GM12878 (cell line): ENCODE measurements around the gene DOK7. TPM values are rescaled to one million over a fixed set of nuclear protein-coding genes. Genes with fewer than 3 reads are reported as not detected.

Source experiments
- ATAC-seq: fragments of 200-7000 bp; cut with Tn5 transposase; 3 replicates; pipeline ENCODE4 v1.9.1; 2020; ENCODE audit warnings: mild to moderate bottlenecking, moderate library complexity
- BruUV-seq: library from RNA; stranded (reverse); fragments of 400-500 nt; replicated peaks from 2 replicates; lab custom pipeline; 2021; lab: Mats Ljungman, UMichigan
- CTCF ChIA-PET: fragments of 300-600 bp; sonication (Branson Sonifier 250); formaldehyde crosslinking; extraction: SDS; loops from one replicate; lab custom pipeline; 2021; ENCODE audit warnings: inconsistent platforms; lab: Yijun Ruan, JAX
- POLR2A ChIA-PET: fragments of 350-600 bp; formaldehyde crosslinking; extraction: SDS; loops from one replicate; lab custom pipeline; 2021; ENCODE audit warnings: inconsistent platforms; lab: Charles Lee
- RAD21 ChIA-PET: fragments of 300-600 bp; sonication (Branson Sonifier 250); formaldehyde crosslinking; loops from one replicate; lab custom pipeline; 2023; ENCODE audit warnings: antibody characterized with exemption; ENCODE audit not compliant: unreplicated experiment; lab: Charles Lee
- SMC1A ChIA-PET: fragments of 300-600 bp; sonication (Branson Sonifier 250); formaldehyde crosslinking; loops from one replicate; lab custom pipeline; 2023; ENCODE audit not compliant: unreplicated experiment, uncharacterized antibody; lab: Charles Lee
- DNase-seq: peaks from one replicate; pipeline ENCODE4 v3.0.0-alpha.2; 2011; ENCODE audit warnings: low read depth, low spot score
- FAIRE-seq: peaks from 3 replicates; lab custom pipeline; 2011; peaks lifted over from hg19 to GRCh38; lab: Jason Lieb, UNC
- H2AFZ ChIP-seq: 2 replicates; pipeline ENCODE4 v1.6.0; 2011; ENCODE audit warnings: low read depth, low read length, control low read depth; ENCODE audit not compliant: control insufficient read depth
- H3K27ac ChIP-seq: 2 replicates; pipeline ENCODE4 v1.5.1; 2011; ENCODE audit warnings: control low read depth; ENCODE audit not compliant: control insufficient read depth, insufficient read depth
- H3K27me3 ChIP-seq, 2 experiments: replicated peaks in 1 of 2; 2 replicates each; pipeline versions ENCODE4 v1.6.0 to v1.6.1; 2011; ENCODE audit warnings: low read length in 1 of 2; ENCODE audit not compliant: control insufficient read depth in 2 of 2, insufficient read depth in 2 of 2
- H3K36me3 ChIP-seq, 2 experiments: 2 replicates each; pipeline ENCODE4 v1.5.1; 2011; ENCODE audit warnings: low read length in 1 of 2; ENCODE audit not compliant: control insufficient read depth in 2 of 2, insufficient read depth in 2 of 2
- H3K4me1 ChIP-seq: 2 replicates; pipeline ENCODE4 v1.6.1; 2011; ENCODE audit warnings: mild to moderate bottlenecking, low read length, moderate library complexity, mixed read lengths; ENCODE audit not compliant: control insufficient read depth, insufficient read depth
- H3K4me2 ChIP-seq: 2 replicates; pipeline ENCODE4 v1.6.0; 2011; ENCODE audit warnings: control low read depth; ENCODE audit not compliant: control insufficient read depth, insufficient read depth
- H3K4me3 ChIP-seq: fragments of 200-600 bp; sonication (generic); 2 replicates; pipeline ENCODE4 v1.5.1; 2016
- H3K79me2 ChIP-seq: 2 replicates; pipeline ENCODE4 v1.6.0; 2011; ENCODE audit warnings: low read length; ENCODE audit not compliant: control insufficient read depth, insufficient read depth
- H3K9ac ChIP-seq: 2 replicates; pipeline ENCODE4 v1.8.0; 2011; ENCODE audit warnings: low read length, control low read depth, mixed read lengths; ENCODE audit not compliant: control insufficient read depth, insufficient read depth
- H3K9me3 ChIP-seq: replicated peaks from 3 replicates; pipeline ENCODE4 v1.5.1; 2011; ENCODE audit warnings: mild to moderate bottlenecking, low read length; ENCODE audit not compliant: control insufficient read depth, insufficient read depth
- H4K20me1 ChIP-seq: 2 replicates; pipeline ENCODE4 v1.6.0; 2011; ENCODE audit not compliant: control insufficient read depth, insufficient read depth
- KDM1A ChIP-seq: fragments of 200-600 bp; sonication (generic); IDR thresholded peaks from 2 replicates; pipeline ENCODE4 v1.6.1; 2016; ENCODE audit warnings: borderline replicate concordance
- NKRF ChIP-seq: fragments of 450-650 bp; conservative IDR thresholded peaks from 2 replicates; pipeline ENCODE4 v1.6.1; 2017; ENCODE audit warnings: mild to moderate bottlenecking, moderate library complexity
- ZBTB40 ChIP-seq: fragments of 450-650 bp; IDR thresholded peaks from 2 replicates; pipeline ENCODE4 v1.6.1; 2016; ENCODE audit warnings: mild to moderate bottlenecking, moderate library complexity, borderline replicate concordance
- WGBS: methylation state at CpG from one replicate; pipeline ENCODE4 v1.1.6; 2016; ENCODE audit warnings: low lambda C conversion rate; ENCODE audit not compliant: insufficient replicate concordance, insufficient coverage; ENCODE audit errors: missing lambda C conversion rate; 5-methylcytosine and 5-hydroxymethylcytosine counted together
- in situ Hi-C: fragments of 300-500 bp; cut with MboI; formaldehyde crosslinking; loops from 9 replicates; pipeline ENCODE4 v1.14.3; 2018; ENCODE audit warnings: mixed read lengths
- intact Hi-C: fragments of 100-400 bp; cut with micrococcal nuclease; formaldehyde crosslinking; loops from one replicate; pipeline ENCODE4 v1.14.2; 2022; ENCODE audit not compliant: unreplicated experiment
- polyA plus RNA-seq, 11 experiments: library from polyadenylated mRNA; depleted of rRNA in 4 of 11; unstranded in 6 of 11; stranded (reverse) in 5 of 11; fragments of >200 nt; fragmentation: Nextera tagmentation in 4 of 11; fragmentation: Illumina TruSeq in 1 of 11; extraction: Ambion mirVana in 4 of 11; extraction: Trizol in 1 of 11; gene quantifications; 1 replicate in 1 of 11; 2 replicates in 10 of 11; pipeline versions ENCODE4 v1.2.1 to v1.2.3, GENCODE V29; 2011 to 2016; ENCODE audit warnings: inconsistent platforms in 2 of 11, missing spikeins in 2 of 11, low read depth in 1 of 11
- total RNA-seq, 4 experiments: library from RNA; depleted of rRNA in 3 of 4; stranded (reverse); fragments of >200 nt in 3 of 4; fragmentation: Illumina TruSeq in 1 of 4; extraction: Trizol in 1 of 4; gene quantifications; 2 replicates each; pipeline versions ENCODE4 v1.2.1 to v1.2.3, GENCODE V29; 2013 to 2021

DOK7 gene
- total and polyA plus RNA-seq, 10 of the 15 experiments (the other 5 are each of a cell fraction or from before 2014, with no cell fraction given): 0.04 to 0.46 (median 0.18) TPM; not detected in 4

- no peak for FAIRE-seq
- Histone ChIP-seq H4K20me1 (no peaks in the 10 kb centered on the region), H3K4me3 (no peak overlapping the region), H3K9ac (no peak overlapping the region), H3K9me3 (no peaks in the 10 kb centered on the region), H3K36me3 (no peaks in the 10 kb centered on the region), H3K27me3 (no peaks in the 10 kb centered on the region; a peak in 1 of 4 replicates), H3K4me2 (no peak overlapping the region), H3K27ac (no peak overlapping the region), H3K79me2 (no peaks in the 10 kb centered on the region), H3K4me1 (no peaks in the 10 kb centered on the region), H2AFZ (no peak overlapping the region)
- ChIA-PET CTCF (interaction anchor here (0.6 to 1.1 kb wide), 2 partner anchors 9 to 53 kb away, joined by 3 read pairs; no protein-coding TSS in a partner anchor), POLR2A (interaction anchor here (0.7 kb wide), 1 partner anchor 45 kb away, joined by 3 read pairs; no protein-coding TSS in a partner anchor), SMC1A (interaction anchor here (0.5 kb wide), 1 partner anchor 230 kb away, joined by 3 read pairs; no protein-coding TSS in a partner anchor), RAD21 (no interaction called here)
- TF ChIP-seq ZBTB40 (no peak), KDM1A (no peak), NKRF (no peak)
- DNase-seq: no peak
- ATAC-seq: no peak
- BruUV-seq: no TSS peak
- intact Hi-C loops (no loop called here), in situ Hi-C loops (no loop called here)
- WGBS: 14% methylated on average over 13 of the region's 13 CpGs
These were observed 11.1 kb downstream of the DOK7 start for GRCh38 chr4:3473996-3474765.
